HCT116 (cell line): ENCODE measurements around the gene USP36.

Experiments used
- CTCF ChIP-seq, 3 experiments: fragments of 200-600 bp in 1 of 3; sonication (generic) in 1 of 3; IDR thresholded peaks in 2 of 3; conservative IDR thresholded peaks in 1 of 3; 2 replicates each; pipeline ENCODE4 v1.5.1; 2012 to 2017; ENCODE audit warnings: low read depth in 2 of 3, low read length in 2 of 3, antibody characterized with exemption in 1 of 3, borderline replicate concordance in 1 of 3, control low read depth in 1 of 3, mild to moderate bottlenecking in 1 of 3, mixed read lengths in 1 of 3, mixed run types in 1 of 3, moderate library complexity in 1 of 3; ENCODE audit not compliant: insufficient read depth in 1 of 3
- POLR2AphosphoS5 ChIP-seq: IDR thresholded peaks from 2 replicates; pipeline ENCODE4 v1.6.1; 2011; ENCODE audit warnings: mild to moderate bottlenecking, low read depth, low read length, moderate library complexity

GRCh38 chr17:78873519-78874340 lies 33.1 kb upstream of the USP36 start:
- TF ChIP-seq POLR2AphosphoS5 (no peak), CTCF (IDR thresholded peaks at IDR 0.05 in 2 of 3, conservative IDR thresholded peaks at IDR 0.05 in 1 of 3; ENCODE audit: borderline replicate concordance in 1 of 3, insufficient read depth in 1 of 3, low read depth in 2 of 3, low read length in 2 of 3) (no peak)
